HG03565 (cell line): Measurements from ENCODE around the gene NTNG1.
"Not testable (repeated sequence)": the region's sequence is repeated elsewhere in the genome, so short reads cannot be mapped to it uniquely, and the experiment has no call there.

Source experiments
- ATAC-seq: cut with Tn5 transposase; IDR thresholded peaks from one replicate; pipeline ENCODE4 v1.9.1; 2021; ENCODE audit warnings: mild to moderate bottlenecking, moderate library complexity; ENCODE audit not compliant: unreplicated experiment

Gene NTNG1

GRCh38 chr1:107140703-107141490 is at the start of gene NTNG1:
TSS of gene NTNG1 (plus strand) at chr1:107141039.
- no peak for ATAC-seq

DNA sequence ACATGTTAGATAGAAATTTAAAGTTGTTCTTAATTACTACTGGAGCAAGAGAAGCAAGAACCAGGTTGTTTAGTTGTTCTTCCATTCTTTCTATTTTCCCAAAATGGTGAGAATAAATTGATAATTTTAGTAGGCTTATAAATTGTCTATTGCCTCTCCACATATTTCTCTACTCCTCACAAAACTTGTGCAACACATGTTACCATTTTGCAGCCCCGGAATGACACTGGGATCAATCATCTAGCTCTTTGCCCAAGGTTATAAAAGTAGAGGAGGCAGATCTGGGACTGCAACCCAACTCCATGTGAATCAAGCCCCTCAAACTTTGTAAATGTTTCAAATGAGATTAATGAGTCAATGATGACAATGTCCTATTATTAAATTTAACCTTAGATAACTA is 49.4 kb upstream of the NTNG1 start:
- ATAC-seq: no peak

DNA sequence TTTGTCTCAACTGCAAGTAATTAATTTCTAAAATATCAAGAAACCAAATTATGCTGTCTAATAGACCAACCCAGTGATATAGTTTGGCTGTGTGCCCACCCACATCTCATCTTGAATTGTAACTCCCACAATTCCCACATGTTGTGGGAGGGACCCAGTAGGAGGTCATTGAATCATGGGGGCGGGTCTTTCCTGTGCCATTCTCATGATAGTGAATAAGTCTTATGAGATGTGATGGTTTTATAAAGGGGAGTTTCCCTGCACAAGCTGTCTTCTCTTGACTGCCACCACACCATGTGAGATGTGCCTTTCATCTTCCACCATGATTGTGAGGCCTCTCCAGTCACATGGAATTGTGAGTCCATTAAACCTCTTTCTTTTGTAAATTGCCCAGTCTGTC is 47.4 kb upstream of the NTNG1 start:
- not testable (repeated sequence) for ATAC-seq

DNA sequence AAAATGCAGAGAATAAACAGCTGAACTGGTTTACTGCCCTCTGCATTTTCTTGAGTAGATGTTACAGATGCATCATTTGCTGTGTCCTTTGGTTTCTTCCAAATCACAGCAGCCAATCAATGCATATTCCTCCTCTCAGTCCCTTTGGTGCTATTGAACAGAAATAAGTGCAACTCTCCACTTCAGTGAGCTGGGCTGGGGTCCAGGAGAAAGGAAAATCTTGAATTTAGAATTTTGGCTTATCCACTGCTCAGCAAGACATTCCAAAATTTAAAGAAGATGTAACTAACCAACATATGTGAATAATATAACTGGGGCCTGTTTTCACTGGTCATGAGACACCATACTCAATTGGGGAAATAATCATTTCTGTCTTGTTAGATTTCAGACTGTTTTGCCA is 45.2 kb upstream of the NTNG1 start:
- no peak for ATAC-seq

DNA sequence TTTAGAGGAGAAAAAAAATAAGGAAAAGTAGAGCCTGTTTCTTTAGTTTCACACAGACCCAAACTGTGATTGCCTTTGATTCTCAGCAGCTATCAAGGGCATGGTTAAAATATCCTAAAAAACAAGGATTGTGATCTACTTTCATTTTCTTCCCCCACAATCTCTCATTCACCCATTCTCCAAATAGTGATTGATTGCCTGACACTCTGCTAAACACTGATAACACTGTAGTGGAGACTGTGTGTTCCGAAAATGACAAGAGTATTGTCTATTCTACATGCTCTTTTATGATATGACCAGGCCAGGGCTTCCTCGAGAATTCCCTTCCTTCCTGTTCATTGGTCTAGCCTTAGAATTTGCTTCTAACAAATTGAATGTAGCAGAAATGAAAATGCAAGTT is 44.1 kb upstream of the NTNG1 start:
- ATAC-seq: no peak

- no peak for ATAC-seq
These were observed 41.9 kb upstream of the NTNG1 start for GRCh38 chr1:107098961-107099360.

- ATAC-seq: no peak
These were observed 40.4 kb upstream of the NTNG1 start for GRCh38 chr1:107100331-107100984.

DNA sequence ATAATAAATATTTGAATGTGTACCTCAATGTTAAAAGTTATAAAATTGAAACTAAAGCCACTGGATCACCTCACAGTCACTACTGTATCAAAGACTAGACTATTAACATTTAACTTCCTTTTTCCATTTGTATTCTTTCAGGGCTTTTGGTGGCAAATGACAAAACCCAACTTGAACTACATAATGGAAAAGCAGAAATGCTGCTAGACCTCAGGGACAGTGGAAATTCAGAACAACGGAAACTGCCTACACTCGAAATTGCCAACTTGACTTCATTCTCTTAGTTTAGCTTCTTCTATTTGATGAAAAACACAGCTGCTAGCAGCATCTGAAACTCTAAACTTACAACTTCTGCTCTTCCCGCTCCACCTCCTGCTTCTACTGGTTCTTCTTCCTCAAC is 34.9 kb upstream of the NTNG1 start:
- ATAC-seq: no peak

DNA sequence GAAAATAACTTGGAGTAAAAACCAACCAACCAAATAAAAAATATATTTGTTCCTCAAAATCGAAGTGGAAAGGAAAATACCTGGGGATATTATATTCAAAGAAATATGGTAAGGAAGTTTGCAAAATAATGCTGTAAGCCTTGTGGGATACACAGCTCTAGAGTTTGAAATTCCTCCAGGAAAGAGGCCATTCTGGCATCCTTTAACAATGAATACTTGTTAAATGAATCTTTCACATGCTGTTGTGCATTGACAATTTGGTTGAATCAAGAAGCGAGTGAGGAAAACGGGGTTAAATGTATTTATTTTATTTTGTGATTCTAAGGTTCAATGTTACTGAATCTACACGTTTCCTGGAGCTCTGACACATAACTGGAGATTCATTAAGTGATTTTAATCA is 30.5 kb upstream of the NTNG1 start:
- no peak for ATAC-seq

- ATAC-seq: no peak
These were observed 24.5 kb upstream of the NTNG1 start for GRCh38 chr1:107116306-107116790.

DNA sequence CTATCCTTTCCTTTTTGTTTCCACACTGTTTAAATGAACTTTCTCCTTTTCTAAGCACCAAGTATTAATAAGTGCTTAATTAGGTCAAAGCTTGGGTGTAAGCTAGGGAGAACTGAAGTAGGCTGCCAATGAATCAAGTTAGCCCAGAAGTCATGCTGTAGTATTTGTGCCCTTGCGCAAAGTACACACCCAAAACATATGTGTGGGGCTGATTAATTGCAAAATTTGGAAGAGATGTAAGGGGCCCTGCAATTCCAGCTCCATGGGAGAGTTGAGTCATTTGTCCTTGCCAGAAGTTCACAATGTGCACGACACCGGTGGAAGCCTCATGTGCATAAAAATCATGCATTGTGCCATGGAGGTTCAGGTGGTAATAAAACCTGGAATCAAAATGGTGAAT is 18.6 kb upstream of the NTNG1 start:
- ATAC-seq: no peak

GRCh38 chr1:107123741-107124140 is 17.1 kb upstream of the NTNG1 start:
- ATAC-seq: no peak

- ATAC-seq: no peak
These were observed 16.1 kb upstream of the NTNG1 start for GRCh38 chr1:107124694-107125093.

DNA sequence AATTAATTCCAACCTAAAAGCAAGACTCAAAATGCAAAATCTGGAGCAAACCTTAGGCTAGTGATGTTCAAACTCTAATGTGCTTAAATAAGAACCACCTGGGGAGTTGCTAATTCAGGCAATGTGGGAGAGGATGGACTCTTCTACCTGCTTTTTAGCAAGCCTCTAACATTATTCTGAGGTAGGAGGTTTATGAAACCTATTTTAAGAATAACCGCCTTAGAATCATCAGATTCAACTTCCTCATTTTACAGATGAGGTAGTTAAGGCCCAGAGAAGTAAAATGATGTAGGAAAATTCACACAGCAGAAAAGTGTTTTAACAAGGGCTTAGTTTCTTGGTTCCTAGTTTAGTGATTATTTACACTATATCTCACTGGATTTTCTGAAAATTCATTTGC is 8.6 kb upstream of the NTNG1 start:
- ATAC-seq: peak; percentile 48

GRCh38 chr1:107132780-107133179 is 8.1 kb upstream of the NTNG1 start:
- peak; percentile 57 for ATAC-seq

DNA sequence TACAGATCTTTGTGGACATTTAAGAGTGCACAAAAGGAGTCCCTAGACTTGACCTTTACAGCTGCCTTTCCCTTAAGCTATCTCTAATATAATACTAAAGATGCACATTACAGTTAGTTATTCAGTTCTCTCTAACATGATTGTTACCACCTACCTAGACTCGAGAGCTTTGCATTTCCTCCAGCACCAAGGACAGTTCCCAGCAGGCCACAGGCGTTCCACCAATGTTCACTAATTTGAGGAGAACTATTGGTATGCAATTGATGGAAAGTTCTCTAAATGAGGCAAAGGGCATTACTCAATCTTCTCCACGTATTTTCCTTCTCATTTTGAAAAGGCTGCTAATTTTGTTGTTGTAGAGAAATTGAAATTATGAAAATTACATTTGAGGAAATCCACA is 5.4 kb upstream of the NTNG1 start:
- no peak for ATAC-seq

GRCh38 chr1:107138166-107138565 is 2.7 kb upstream of the NTNG1 start:
- no peak for ATAC-seq

- no peak for ATAC-seq
These were observed 1.9 kb upstream of the NTNG1 start for GRCh38 chr1:107138767-107139445.

- ATAC-seq: peak; percentile 43
These were observed 771 bp upstream of the NTNG1 start for GRCh38 chr1:107139833-107140702.

GRCh38 chr1:107141491-107142126 is 770 bp downstream of the NTNG1 start:
- ATAC-seq: no peak
